Myometrial cell (primary cell): ENCODE measurements around the gene KLF13. TPM values are rescaled to one million over a fixed set of nuclear protein-coding genes. Genes with fewer than 3 reads are reported as not detected.

Experiments used
- total RNA-seq: library from RNA; depleted of rRNA; stranded (reverse); fragments of >200 nt; gene quantifications from 2 replicates; pipeline ENCODE4 v1.2.3, GENCODE V29; 2015

The KLF13 gene
- total RNA-seq = 15.1 and 30.3 TPM in 2 replicates

GRCh38 chr15:31326156-31326874 lies at the start of gene KLF13:
Gene KLF13 (plus strand): TSS chr15:31326835. CDS start chr15:31327213, 378 bp downstream.

Other genes with a start within 250 kb of the KLF13 start
- gene TRPM1, start 225.1 kb upstream of the KLF13 start, total RNA-seq = not detected in 2 replicates